Measurements from ENCODE around the gene TUBB3. TPM values are rescaled to one million over a fixed set of nuclear protein-coding genes. Genes with fewer than 3 reads are reported as not detected.

TUBB3 gene
- total RNA-seq, 1 donor from 2014 or later, result 459 TPM

DNA sequence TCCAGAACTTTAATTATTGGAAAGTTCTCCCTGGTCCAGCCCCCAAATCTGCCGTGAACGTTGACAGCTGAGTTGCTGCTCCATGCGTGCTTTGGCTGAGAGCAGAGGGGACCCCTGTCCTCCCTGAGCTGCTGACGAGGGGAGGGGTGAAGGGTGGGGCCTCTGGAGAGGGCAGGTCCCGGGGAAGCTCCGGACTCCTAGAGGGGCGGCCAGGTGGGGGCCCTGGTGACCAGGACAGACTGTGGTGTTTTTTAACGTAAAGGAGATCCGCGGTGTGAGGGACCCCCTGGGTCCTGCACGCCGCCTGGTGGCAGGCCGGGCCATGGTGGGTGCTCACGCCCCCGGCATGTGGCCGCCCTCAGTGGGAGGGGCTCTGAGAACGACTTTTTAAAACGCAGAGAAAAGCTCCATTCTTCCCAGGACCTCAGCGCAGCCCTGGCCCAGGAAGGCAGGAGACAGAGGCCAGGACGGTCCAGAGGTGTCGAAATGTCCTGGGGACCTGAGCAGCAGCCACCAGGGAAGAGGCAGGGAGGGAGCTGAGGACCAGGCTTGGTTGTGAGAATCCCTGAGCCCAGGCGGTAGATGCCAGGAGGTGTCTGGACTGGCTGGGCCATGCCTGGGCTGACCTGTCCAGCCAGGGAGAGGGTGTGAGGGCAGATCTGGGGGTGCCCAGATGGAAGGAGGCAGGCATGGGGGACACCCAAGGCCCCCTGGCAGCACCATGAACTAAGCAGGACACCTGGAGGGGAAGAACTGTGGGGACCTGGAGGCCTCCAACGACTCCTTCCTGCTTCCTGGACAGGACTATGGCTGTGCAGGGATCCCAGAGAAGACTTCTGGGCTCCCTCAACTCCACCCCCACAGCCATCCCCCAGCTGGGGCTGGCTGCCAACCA is 4.4 kb upstream of the TUBB3 start, which contains the start of gene MC1R:
Gene MC1R, plus strand, starts transcription at position 410 of the 895 bp plus-strand sequence. Its CDS starts 397 bp downstream, at position 807.
- Histone ChIP-seq H3K36me3 (ENCODE audit: insufficient read depth, low read length) (no peaks in the 10 kb centered on the region), H3K27me3 (ENCODE audit: insufficient read depth, low read length) (no peaks in the 10 kb centered on the region), H3K27ac (ENCODE audit: low read depth, low read length) (peak within 1 kb of the TSS; percentile 14), H3K9ac (ENCODE audit: low read length) (peak within 1 kb of the TSS; percentile 42), H3K79me2 (ENCODE audit: insufficient read depth, low read length) (peaks cover 23% of the 10 kb centered on the region), H3K4me2 (ENCODE audit: low read length) (peak within 1 kb of the TSS; percentile 84), H2AFZ (ENCODE audit: low read depth, low read length) (peak within 1 kb of the TSS; percentile 30), H4K20me1 (ENCODE audit: insufficient read depth, low read length) (peaks cover 12% of the 10 kb centered on the region), H3K9me3 (ENCODE audit: insufficient read depth, low read depth, low read length) (no peaks in the 10 kb centered on the region), H3K4me3 (ENCODE audit: insufficient read depth, low read depth, low read length) (peak within 1 kb of the TSS; percentile 48), H3K4me1 (ENCODE audit: insufficient read depth, low read length) (peaks cover 47% of the 10 kb centered on the region)
- no peak for TF ChIP-seq EZH2 (IDR thresholded peaks at IDR 0.05; ENCODE audit: insufficient read depth, low read length)
- TF ChIP-seq, protein P1, sequence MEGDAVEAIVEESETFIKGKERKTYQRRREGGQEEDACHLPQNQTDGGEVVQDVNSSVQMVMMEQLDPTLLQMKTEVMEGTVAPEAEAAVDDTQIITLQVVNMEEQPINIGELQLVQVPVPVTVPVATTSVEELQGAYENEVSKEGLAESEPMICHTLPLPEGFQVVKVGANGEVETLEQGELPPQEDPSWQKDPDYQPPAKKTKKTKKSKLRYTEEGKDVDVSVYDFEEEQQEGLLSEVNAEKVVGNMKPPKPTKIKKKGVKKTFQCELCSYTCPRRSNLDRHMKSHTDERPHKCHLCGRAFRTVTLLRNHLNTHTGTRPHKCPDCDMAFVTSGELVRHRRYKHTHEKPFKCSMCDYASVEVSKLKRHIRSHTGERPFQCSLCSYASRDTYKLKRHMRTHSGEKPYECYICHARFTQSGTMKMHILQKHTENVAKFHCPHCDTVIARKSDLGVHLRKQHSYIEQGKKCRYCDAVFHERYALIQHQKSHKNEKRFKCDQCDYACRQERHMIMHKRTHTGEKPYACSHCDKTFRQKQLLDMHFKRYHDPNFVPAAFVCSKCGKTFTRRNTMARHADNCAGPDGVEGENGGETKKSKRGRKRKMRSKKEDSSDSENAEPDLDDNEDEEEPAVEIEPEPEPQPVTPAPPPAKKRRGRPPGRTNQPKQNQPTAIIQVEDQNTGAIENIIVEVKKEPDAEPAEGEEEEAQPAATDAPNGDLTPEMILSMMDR (IDR thresholded peaks at IDR 0.05; ENCODE audit: insufficient read depth, low read depth, low read length), result peak; percentile 40
- no peak for FAIRE-seq
- H3K4me3 Mint-ChIP-seq (ENCODE audit: unreplicated experiment), result peak within 1 kb of the TSS; percentile 50
- H3K4me1 Mint-ChIP-seq (ENCODE audit: low read depth, unreplicated experiment), result peaks cover 20% of the 10 kb centered on the region
- no peaks in the 10 kb centered on the region for H3K9me3 Mint-ChIP-seq (ENCODE audit: unreplicated experiment)
- H3K27me3 Mint-ChIP-seq (ENCODE audit: low read depth, unreplicated experiment), result no peaks in the 10 kb centered on the region
- H3K36me3 Mint-ChIP-seq (ENCODE audit: low read depth, unreplicated experiment), result peaks cover 2% of the 10 kb centered on the region
- H3K27ac Mint-ChIP-seq (ENCODE audit: unreplicated experiment), result peak within 1 kb of the TSS; percentile 84
- DNase-seq (ENCODE audit: low read depth), result peak; percentile 18

DNA sequence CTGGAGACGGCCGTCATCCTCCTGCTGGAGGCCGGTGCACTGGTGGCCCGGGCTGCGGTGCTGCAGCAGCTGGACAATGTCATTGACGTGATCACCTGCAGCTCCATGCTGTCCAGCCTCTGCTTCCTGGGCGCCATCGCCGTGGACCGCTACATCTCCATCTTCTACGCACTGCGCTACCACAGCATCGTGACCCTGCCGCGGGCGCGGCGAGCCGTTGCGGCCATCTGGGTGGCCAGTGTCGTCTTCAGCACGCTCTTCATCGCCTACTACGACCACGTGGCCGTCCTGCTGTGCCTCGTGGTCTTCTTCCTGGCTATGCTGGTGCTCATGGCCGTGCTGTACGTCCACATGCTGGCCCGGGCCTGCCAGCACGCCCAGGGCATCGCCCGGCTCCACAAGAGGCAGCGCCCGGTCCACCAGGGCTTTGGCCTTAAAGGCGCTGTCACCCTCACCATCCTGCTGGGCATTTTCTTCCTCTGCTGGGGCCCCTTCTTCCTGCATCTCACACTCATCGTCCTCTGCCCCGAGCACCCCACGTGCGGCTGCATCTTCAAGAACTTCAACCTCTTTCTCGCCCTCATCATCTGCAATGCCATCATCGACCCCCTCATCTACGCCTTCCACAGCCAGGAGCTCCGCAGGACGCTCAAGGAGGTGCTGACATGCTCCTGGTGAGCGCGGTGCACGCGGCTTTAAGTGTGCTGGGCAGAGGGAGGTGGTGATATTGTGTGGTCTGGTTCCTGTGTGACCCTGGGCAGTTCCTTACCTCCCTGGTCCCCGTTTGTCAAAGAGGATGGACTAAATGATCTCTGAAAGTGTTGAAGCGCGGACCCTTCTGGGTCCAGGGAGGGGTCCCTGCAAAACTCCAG is 3.4 kb upstream of the TUBB3 start:
- Mint-ChIP-seq H3K27ac (ENCODE audit: unreplicated experiment) (peak overlapping the region; percentile 53), H3K36me3 (ENCODE audit: low read depth, unreplicated experiment) (peaks cover 2% of the 10 kb centered on the region), H3K4me3 (ENCODE audit: unreplicated experiment) (peak overlapping the region; percentile 57)

More for the DNA sequence above, 3.4 kb upstream of the TUBB3 start:
- Histone ChIP-seq H3K79me2 (ENCODE audit: insufficient read depth, low read length) (peaks cover 33% of the 10 kb centered on the region), H3K27me3 (ENCODE audit: insufficient read depth, low read length) (no peaks in the 10 kb centered on the region), H3K4me3 (ENCODE audit: insufficient read depth, low read depth, low read length) (no peak overlapping the region), H3K9me3 (ENCODE audit: insufficient read depth, low read depth, low read length) (no peaks in the 10 kb centered on the region), H3K4me2 (ENCODE audit: low read length) (peak overlapping the region; percentile 100), H2AFZ (ENCODE audit: low read depth, low read length) (no peak overlapping the region), H4K20me1 (ENCODE audit: insufficient read depth, low read length) (peaks cover 14% of the 10 kb centered on the region), H3K36me3 (ENCODE audit: insufficient read depth, low read length) (no peaks in the 10 kb centered on the region), H3K4me1 (ENCODE audit: insufficient read depth, low read length) (peaks cover 47% of the 10 kb centered on the region), H3K9ac (ENCODE audit: low read length) (peak overlapping the region; percentile 46), H3K27ac (ENCODE audit: low read depth, low read length) (no peak overlapping the region)
- DNase-seq (ENCODE audit: low read depth) (no peak), FAIRE-seq (no peak)
- Mint-ChIP-seq H3K9me3 (ENCODE audit: unreplicated experiment) (no peaks in the 10 kb centered on the region), H3K27me3 (ENCODE audit: low read depth, unreplicated experiment) (no peaks in the 10 kb centered on the region), H3K4me1 (ENCODE audit: low read depth, unreplicated experiment) (peaks cover 20% of the 10 kb centered on the region)
- TF ChIP-seq, protein P1 (IDR thresholded peaks at IDR 0.05; ENCODE audit: insufficient read depth, low read depth, low read length), result no peak
- TF ChIP-seq EZH2 (IDR thresholded peaks at IDR 0.05; ENCODE audit: insufficient read depth, low read length), result no peak
